ENCODE data around the gene KRT75.

DNA sequence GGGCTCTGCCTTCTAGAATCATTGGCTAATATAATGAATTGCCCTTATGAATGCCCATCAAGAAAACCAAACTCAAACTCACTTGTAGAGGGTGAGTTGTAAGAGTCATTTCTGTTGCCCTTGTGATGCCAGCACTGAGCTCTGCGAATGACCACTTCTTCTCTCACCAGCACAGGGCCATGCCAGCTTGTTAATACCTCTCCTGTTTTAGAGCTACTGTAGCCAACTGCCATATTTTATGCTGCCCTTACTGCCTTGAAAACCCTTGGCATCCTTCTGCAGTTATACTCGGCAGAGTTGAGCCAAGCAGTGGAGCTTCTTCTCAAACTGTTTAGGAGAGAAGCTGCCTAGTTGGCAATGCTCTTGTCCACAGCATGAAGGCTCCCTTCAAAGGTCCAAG is 8.1 kb downstream of the KRT75 start:
- TF ChIP-seq, protein P1, sequence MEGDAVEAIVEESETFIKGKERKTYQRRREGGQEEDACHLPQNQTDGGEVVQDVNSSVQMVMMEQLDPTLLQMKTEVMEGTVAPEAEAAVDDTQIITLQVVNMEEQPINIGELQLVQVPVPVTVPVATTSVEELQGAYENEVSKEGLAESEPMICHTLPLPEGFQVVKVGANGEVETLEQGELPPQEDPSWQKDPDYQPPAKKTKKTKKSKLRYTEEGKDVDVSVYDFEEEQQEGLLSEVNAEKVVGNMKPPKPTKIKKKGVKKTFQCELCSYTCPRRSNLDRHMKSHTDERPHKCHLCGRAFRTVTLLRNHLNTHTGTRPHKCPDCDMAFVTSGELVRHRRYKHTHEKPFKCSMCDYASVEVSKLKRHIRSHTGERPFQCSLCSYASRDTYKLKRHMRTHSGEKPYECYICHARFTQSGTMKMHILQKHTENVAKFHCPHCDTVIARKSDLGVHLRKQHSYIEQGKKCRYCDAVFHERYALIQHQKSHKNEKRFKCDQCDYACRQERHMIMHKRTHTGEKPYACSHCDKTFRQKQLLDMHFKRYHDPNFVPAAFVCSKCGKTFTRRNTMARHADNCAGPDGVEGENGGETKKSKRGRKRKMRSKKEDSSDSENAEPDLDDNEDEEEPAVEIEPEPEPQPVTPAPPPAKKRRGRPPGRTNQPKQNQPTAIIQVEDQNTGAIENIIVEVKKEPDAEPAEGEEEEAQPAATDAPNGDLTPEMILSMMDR (optimal IDR thresholded peaks at IDR 0.05 in 1 of 3, IDR thresholded peaks at IDR 0.05 in 1 of 3, conservative IDR thresholded peaks at IDR 0.05 in 1 of 3; ENCODE audit: extremely low read depth in 1 of 3, insufficient read depth in 2 of 3, low read length in 3 of 3), result no peak
- TF ChIP-seq EZH2 (IDR thresholded peaks at IDR 0.05; ENCODE audit: low read length), result no peak
